Thoracic aorta (tissue), 2 donors: ENCODE results near the gene ATG10. TPM values are rescaled to one million over a fixed set of nuclear protein-coding genes. Genes with fewer than 3 reads are reported as not detected.

ENCODE experiments used
- ATAC-seq: fragments of 150-250 bp; one replicate; pipeline ENCODE4 v1.8.0; 2017; ENCODE audit warnings: low read depth; ENCODE audit not compliant: insufficient number of reproducible peaks, low FRiP score
- DNase-seq: peaks from one replicate; pipeline ENCODE4 v3.0.0-alpha.2; 2020; ENCODE audit warnings: low spot score
- H3K27ac ChIP-seq, 2 donors: fragments of 200-600 bp; sonication (generic); 1 replicate in 1 of 2; 2 replicates in 1 of 2; pipeline ENCODE4 v1.5.1; 2016; ENCODE audit warnings: mild to moderate bottlenecking in 2 of 2, moderate library complexity in 2 of 2
- H3K27me3 ChIP-seq: fragments of 200-600 bp; sonication (generic); replicated peaks from 2 replicates; pipeline ENCODE4 v1.6.0; 2016; ENCODE audit warnings: mild to moderate bottlenecking; ENCODE audit not compliant: insufficient read depth
- H3K36me3 ChIP-seq: fragments of 200-600 bp; sonication (generic); one replicate; pipeline ENCODE4 v1.5.1; 2016
- H3K4me1 ChIP-seq, 2 donors: fragments of 200-600 bp; sonication (generic); 1 replicate in 1 of 2; 2 replicates in 1 of 2; pipeline versions ENCODE4 v1.5.1 to v1.6.0; 2016; ENCODE audit warnings: low read depth in 2 of 2, mild to moderate bottlenecking in 1 of 2; ENCODE audit not compliant: control insufficient read depth in 1 of 2
- H3K4me3 ChIP-seq: fragments of 200-600 bp; sonication (generic); 2 replicates; pipeline ENCODE4 v1.5.1; 2016; ENCODE audit warnings: mild to moderate bottlenecking
- H3K9me3 ChIP-seq: fragments of 200-600 bp; sonication (generic); 2 replicates; pipeline ENCODE4 v1.5.1; 2016
- total RNA-seq, 2 donors: library from RNA; depleted of rRNA; stranded (reverse); fragments of >200 nt; gene quantifications; one replicate each; pipeline versions ENCODE4 v1.1.0 to v1.2.3, GENCODE V29; 2016
- TF ChIP-seq, protein P1 (sequence below): fragments of 200-600 bp; sonication (generic); IDR thresholded peaks from one replicate; pipeline ENCODE4 v1.5.1; 2019; ENCODE audit warnings: antibody characterized with exemption

ATG10 gene
- total RNA-seq, 2 donors from 2014 or later: 5.7 to 9.9 TPM

DNA sequence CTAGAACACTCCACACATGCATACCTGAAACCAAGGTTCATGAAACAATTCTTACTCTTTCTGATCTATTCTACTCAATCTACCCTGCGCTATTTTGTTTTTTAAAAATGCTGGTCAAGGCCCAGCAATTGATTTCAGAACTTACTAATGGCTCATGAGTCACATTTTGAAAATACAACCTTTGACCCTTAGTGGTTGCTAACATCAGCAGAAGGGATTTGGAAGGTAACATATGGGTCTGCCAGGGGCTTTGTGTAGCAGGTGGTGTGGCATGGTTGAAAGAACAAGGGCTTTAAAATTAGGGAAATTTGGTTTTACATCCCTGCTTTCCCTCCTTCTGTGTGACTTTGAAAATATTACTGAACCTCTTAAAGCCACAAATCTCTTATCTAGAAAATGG lies 101.4 kb downstream of the ATG10 start:
- no peaks in the 10 kb centered on the region for H3K27me3 ChIP-seq
- H3K4me1 ChIP-seq: peaks cover 0 to 5% of the 10 kb centered on the region in 2 donors
- DNase-seq (no peak), ATAC-seq (no peak)
- no peaks in the 10 kb centered on the region for H3K9me3 ChIP-seq
- H3K36me3 ChIP-seq: no peaks in the 10 kb centered on the region
- H3K4me3 ChIP-seq: no peak overlapping the region
- no peak overlapping the region for H3K27ac ChIP-seq
- TF ChIP-seq, protein P1, sequence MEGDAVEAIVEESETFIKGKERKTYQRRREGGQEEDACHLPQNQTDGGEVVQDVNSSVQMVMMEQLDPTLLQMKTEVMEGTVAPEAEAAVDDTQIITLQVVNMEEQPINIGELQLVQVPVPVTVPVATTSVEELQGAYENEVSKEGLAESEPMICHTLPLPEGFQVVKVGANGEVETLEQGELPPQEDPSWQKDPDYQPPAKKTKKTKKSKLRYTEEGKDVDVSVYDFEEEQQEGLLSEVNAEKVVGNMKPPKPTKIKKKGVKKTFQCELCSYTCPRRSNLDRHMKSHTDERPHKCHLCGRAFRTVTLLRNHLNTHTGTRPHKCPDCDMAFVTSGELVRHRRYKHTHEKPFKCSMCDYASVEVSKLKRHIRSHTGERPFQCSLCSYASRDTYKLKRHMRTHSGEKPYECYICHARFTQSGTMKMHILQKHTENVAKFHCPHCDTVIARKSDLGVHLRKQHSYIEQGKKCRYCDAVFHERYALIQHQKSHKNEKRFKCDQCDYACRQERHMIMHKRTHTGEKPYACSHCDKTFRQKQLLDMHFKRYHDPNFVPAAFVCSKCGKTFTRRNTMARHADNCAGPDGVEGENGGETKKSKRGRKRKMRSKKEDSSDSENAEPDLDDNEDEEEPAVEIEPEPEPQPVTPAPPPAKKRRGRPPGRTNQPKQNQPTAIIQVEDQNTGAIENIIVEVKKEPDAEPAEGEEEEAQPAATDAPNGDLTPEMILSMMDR: no peak

DNA sequence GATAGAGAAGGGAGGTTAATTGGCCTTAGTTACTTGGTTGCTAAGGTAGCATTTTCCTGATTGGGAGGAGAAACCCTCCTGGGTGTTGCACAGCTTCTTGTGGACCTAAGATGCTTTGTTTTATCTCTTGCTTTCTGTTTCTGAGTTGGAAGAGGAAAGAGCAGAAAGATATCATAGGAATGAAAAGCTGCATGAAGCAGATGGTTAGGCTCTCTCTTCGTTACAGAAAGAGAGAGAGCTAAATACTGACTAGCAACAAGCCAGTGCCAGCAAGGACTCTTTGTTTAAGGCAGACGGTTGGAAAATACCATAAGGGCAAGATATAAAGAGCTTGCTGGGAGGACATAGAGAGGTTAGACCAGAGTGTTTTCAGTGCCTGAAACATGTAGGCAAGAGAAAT lies 103.1 kb downstream of the ATG10 start:
- Histone ChIP-seq H3K27me3 (no peaks in the 10 kb centered on the region), H3K36me3 (no peaks in the 10 kb centered on the region), H3K9me3 (no peaks in the 10 kb centered on the region), H3K4me1 (no peaks in the 10 kb centered on the region), H3K27ac (no peak overlapping the region), H3K4me3 (no peak overlapping the region)
- TF ChIP-seq, protein P1: no peak
- ATAC-seq (no peak), DNase-seq (no peak)

DNA sequence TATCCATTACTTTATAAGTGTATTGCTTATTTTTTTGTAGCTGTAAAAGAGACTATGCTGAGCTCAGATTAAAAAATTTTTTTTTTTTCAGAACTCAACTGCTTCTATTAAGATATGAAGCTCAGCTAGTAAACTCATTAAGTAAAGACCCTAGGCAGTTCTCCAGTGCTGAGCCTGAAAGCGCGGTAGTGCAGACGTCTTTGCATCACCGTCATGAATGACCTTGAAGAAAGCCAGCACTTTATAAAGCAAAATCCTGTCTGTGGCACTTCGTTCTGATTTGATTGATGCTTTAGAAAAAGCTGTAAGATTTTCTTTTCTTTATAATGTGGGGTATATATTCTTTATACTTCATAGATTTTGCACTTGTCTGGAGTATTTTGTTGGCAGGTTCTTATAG lies 105.7 kb downstream of the ATG10 start:
- no peak for ATAC-seq
- Histone ChIP-seq H3K4me1 (no peaks in the 10 kb centered on the region), H3K27ac (no peak overlapping the region), H3K4me3 (no peak overlapping the region), H3K27me3 (no peaks in the 10 kb centered on the region), H3K9me3 (no peaks in the 10 kb centered on the region), H3K36me3 (no peaks in the 10 kb centered on the region)
- TF ChIP-seq, protein P1: no peak
- DNase-seq: no peak

DNA sequence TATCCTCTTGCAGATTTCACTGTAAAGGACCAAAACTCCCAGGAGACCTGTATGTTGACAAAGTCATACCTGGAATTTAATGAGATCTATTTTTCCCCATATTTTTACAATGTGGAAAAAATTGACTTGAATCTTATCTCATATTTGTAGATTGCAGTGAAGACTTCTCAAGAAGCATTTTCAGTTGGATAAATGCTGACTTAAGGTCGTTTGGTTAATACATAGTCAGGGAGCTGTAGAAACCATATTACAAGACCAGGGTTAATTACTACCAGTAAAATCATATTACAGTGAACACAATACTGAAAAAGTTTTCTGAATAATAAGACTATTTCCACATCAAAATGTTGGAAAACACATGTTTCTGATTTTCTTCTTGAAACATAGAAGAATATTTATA lies 119.8 kb downstream of the ATG10 start:
- TF ChIP-seq, protein P1: no peak
- H3K27ac ChIP-seq: no peak overlapping the region
- DNase-seq (no peak), ATAC-seq (no peak)
- no peaks in the 10 kb centered on the region for H3K4me1 ChIP-seq
- no peaks in the 10 kb centered on the region for H3K27me3 ChIP-seq
- H3K4me3 ChIP-seq: no peak overlapping the region
- H3K9me3 ChIP-seq: peaks cover 6% of the 10 kb centered on the region
- no peaks in the 10 kb centered on the region for H3K36me3 ChIP-seq

DNA sequence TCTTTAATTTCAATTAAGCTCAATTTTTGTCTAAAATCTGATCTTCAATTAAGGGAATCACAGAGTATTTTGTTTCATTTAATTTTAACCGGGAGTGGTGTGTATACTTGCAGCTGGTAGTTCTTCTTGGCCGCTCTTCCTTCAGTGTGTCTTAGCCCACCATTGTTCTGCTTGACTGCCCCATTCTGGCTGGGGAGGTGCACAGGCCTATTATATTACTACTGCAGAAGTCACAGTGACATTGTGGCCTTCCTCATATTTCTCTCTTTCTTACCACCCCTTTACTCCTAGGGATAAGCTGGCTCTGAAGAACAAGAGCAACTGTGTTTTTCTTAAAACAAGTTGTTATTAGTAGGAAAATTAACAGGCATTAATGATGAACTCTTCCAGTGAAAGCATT lies 123.7 kb downstream of the ATG10 start:
- Histone ChIP-seq H3K27ac (no peak overlapping the region), H3K9me3 (peaks cover 6% of the 10 kb centered on the region), H3K4me1 (no peaks in the 10 kb centered on the region), H3K36me3 (no peaks in the 10 kb centered on the region), H3K27me3 (no peaks in the 10 kb centered on the region), H3K4me3 (no peak overlapping the region)
- TF ChIP-seq, protein P1: no peak
- ATAC-seq (no peak), DNase-seq (no peak)
